Measurements from ENCODE around the gene AOC2.

- TF ChIP-seq CTCF (IDR thresholded peaks at IDR 0.05): no peak
- TF ChIP-seq IRF1 (CRISPR knock-in tag; IDR thresholded peaks at IDR 0.05): no peak
- no peak for TF ChIP-seq ATF3 (CRISPR knock-in tag; conservative IDR thresholded peaks at IDR 0.05)
- no peak for TF ChIP-seq GABPB1 (CRISPR knock-in tag; IDR thresholded peaks at IDR 0.05)
- TF ChIP-seq TEAD1 (CRISPR knock-in tag; IDR thresholded peaks at IDR 0.05): no peak
- TF ChIP-seq SOX15 (CRISPR knock-in tag; IDR thresholded peaks at IDR 0.05): no peak
- no peak for TF ChIP-seq ZNF121 (CRISPR knock-in tag; IDR thresholded peaks at IDR 0.05)
- TF ChIP-seq MYBL2 (CRISPR knock-in tag; IDR thresholded peaks at IDR 0.05): no peak
- TF ChIP-seq E2F1 (CRISPR knock-in tag; IDR thresholded peaks at IDR 0.05): no peak; the same call in 1 of the 2 replicates
These were observed 46.4 kb upstream of the AOC2 start for GRCh38 chr17:42798011-42798382.
